Measurements from ENCODE around the gene CTIF.

DNA sequence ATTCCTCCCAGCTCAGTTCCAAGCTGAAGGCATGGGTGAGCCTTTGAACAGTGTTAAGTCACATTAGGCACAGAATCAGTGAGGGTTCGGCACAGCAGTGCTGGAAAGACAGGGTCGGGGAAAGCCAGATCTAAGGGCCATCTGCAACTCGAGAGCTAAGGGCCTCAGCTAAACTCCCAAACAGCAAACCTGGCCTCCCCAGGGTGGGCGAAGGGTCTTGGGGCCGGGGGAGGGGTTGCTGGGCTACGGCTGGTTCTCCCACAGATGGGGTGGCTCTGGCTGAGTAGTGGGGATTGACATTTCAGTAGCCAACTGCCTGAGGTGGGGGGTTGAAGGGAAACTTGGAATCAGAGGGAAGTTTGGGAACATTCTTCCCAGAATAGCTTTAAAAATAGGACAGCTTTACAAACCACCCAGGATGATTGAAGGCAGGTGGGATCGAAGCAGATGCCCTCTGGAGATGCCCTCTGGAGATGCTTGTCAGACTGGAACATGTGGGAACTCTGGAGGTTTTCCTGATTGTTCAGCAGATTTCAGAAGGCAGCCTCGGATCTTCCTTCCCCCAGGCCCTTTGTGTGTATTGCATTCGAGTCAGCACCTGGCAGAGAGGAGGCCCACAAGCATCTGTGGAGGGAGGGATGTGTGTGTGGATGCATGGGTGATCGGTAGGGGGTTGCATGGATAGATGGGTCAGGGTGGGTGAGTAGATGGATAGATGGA is 255.6 kb downstream of the CTIF start:
- TF ChIP-seq, protein P1, sequence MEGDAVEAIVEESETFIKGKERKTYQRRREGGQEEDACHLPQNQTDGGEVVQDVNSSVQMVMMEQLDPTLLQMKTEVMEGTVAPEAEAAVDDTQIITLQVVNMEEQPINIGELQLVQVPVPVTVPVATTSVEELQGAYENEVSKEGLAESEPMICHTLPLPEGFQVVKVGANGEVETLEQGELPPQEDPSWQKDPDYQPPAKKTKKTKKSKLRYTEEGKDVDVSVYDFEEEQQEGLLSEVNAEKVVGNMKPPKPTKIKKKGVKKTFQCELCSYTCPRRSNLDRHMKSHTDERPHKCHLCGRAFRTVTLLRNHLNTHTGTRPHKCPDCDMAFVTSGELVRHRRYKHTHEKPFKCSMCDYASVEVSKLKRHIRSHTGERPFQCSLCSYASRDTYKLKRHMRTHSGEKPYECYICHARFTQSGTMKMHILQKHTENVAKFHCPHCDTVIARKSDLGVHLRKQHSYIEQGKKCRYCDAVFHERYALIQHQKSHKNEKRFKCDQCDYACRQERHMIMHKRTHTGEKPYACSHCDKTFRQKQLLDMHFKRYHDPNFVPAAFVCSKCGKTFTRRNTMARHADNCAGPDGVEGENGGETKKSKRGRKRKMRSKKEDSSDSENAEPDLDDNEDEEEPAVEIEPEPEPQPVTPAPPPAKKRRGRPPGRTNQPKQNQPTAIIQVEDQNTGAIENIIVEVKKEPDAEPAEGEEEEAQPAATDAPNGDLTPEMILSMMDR (IDR thresholded peaks at IDR 0.05; ENCODE audit: insufficient read depth, low read length, poor library complexity, severe bottlenecking), result no peak
- TF ChIP-seq EZH2phosphoT487 (conservative IDR thresholded peaks at IDR 0.05; ENCODE audit: low read length), result no peak
